Measurements from ENCODE around the gene SLC6A17.

DNA sequence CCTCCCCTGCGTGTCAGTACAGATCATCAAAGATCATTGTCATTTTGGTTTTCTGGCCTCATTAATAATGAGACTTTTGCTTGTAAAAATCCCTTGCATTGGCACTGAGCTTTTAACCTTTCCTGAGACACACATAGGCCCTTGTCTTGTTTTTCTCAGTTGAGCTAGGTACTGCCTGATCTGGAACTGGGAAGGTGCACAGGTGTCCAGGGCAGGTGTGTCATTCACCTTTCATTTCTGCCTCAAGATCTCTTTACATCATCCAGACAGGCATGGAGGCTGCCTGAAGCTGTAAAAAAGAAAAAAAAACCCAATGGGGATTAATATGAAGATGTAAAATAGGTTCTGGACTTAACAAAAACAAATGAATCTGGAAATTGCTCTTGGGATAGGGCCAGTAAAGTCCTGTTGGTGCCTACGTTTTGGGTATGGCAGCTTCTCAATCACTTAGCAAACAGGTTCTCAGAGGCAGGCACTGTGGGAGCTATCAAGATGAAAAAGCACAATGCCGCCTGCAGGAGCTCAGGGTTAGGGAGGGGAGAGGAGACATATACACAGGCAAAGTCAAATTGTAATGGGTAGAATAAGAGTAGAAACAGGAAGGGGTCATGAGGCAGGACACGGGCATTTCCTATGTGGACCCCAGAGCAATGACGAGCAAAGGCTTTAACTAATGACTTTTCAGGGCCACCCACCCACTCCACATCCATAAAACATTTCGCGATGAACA lies 58.8 kb downstream of the SLC6A17 start:
- TF ChIP-seq, protein P1, sequence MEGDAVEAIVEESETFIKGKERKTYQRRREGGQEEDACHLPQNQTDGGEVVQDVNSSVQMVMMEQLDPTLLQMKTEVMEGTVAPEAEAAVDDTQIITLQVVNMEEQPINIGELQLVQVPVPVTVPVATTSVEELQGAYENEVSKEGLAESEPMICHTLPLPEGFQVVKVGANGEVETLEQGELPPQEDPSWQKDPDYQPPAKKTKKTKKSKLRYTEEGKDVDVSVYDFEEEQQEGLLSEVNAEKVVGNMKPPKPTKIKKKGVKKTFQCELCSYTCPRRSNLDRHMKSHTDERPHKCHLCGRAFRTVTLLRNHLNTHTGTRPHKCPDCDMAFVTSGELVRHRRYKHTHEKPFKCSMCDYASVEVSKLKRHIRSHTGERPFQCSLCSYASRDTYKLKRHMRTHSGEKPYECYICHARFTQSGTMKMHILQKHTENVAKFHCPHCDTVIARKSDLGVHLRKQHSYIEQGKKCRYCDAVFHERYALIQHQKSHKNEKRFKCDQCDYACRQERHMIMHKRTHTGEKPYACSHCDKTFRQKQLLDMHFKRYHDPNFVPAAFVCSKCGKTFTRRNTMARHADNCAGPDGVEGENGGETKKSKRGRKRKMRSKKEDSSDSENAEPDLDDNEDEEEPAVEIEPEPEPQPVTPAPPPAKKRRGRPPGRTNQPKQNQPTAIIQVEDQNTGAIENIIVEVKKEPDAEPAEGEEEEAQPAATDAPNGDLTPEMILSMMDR (IDR thresholded peaks at IDR 0.05), result no peak
- TF ChIP-seq POLR2AphosphoS5 (IDR thresholded peaks at IDR 0.05) (no peak), POLR2A (IDR thresholded peaks at IDR 0.05; ENCODE audit: low read depth) (no peak), EP300 (IDR thresholded peaks at IDR 0.05) (no peak)

All from esophagus muscularis mucosa (tissue), 4 donors.